GM23248 (cell line): ENCODE measurements around the gene QPRT.

Experiments used
- EZH2 ChIP-seq: fragments of 200-600 bp; sonication (generic); IDR thresholded peaks from 2 replicates; pipeline ENCODE4 v1.6.1; 2018; ENCODE audit warnings: antibody characterized with exemption, mild to moderate bottlenecking; ENCODE audit not compliant: insufficient read depth, poor library complexity, severe bottlenecking
- EZH2phosphoT487 ChIP-seq: fragments of 200-600 bp; sonication (generic); IDR thresholded peaks from 2 replicates; pipeline ENCODE4 v1.6.1; 2018; ENCODE audit warnings: antibody characterized with exemption, moderate library complexity, mild to moderate bottlenecking, low read depth; ENCODE audit not compliant: insufficient read depth

DNA sequence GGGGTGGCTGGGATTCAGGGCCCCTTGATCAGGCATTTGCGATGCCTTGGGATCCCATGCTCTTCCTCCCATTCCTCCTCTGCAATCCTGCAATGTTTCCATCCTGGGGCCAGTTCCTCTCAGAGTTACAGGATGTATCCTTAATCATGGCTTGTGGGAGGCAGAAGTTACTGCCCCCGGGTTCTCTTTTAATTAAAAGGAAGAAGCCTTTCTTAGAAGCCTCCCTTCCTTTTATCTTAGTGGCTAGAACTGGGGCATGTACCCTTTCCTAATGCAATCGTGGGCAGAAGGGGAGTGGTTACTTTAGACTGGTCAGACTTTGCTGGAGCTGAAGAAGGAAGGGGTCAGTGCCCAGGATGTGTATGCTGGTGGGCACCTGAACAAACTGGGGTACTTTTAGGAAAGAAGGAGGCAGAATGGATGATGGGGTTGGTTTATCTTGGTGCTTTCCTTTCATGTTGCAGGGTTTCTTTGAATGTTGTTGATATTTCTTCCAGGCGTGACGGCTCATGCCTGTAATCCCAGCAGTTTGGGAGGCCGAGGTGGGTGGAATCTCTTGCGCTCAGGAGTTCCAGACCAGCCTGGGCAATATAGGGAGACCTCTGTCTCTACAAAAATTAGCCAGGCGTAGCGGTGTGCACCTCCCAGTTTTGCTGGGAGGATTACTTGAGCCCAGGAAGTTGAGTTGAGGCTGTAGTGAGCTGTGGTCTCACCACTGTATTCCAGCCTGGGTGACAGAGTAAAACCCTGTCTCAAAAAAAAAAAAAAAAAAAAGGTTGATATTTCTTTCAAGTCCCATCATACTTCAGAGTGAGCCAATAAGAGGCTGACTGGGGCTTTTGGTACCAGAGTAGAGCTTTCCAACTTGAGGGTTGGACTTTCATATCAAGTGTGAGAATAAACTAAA is 29.1 kb upstream of the QPRT start:
- no peak for TF ChIP-seq EZH2
- no peak for TF ChIP-seq EZH2phosphoT487
